ENCODE measurements around the gene NPTN.
"Not testable (repeated sequence)": the region's sequence is repeated elsewhere in the genome, so short reads cannot be mapped to it uniquely, and the experiment has no call there.

DNA sequence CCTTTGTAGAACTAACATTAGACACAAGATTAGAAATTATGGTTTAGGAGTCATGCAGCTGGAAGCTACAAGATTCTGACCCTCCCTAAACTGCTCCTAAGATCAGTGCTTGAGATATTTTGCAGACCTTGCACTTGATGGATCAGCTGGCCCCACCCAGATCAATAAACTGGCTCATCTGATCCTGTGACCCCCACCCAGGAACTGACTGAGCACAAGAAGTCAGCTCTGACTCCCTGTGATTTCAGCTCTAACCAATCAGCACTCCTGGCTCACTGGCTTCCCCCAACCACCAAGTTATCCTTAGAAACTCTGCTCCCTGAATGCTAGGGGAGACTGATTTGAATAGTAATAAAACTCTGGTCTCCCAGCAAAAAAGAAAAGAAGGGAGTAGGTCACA, 55.6 kb downstream of the NPTN start:
- TF ChIP-seq POLR2A (IDR thresholded peaks at IDR 0.05; ENCODE audit: low read depth, low read length); POLR2AphosphoS5 (IDR thresholded peaks at IDR 0.05; ENCODE audit: low read depth, low read length); TAF1 (IDR thresholded peaks at IDR 0.05; ENCODE audit: borderline replicate concordance, low read depth, low read length): not testable (repeated sequence)
